ENCODE data around the gene WDR91.

The WDR91 gene

DNA sequence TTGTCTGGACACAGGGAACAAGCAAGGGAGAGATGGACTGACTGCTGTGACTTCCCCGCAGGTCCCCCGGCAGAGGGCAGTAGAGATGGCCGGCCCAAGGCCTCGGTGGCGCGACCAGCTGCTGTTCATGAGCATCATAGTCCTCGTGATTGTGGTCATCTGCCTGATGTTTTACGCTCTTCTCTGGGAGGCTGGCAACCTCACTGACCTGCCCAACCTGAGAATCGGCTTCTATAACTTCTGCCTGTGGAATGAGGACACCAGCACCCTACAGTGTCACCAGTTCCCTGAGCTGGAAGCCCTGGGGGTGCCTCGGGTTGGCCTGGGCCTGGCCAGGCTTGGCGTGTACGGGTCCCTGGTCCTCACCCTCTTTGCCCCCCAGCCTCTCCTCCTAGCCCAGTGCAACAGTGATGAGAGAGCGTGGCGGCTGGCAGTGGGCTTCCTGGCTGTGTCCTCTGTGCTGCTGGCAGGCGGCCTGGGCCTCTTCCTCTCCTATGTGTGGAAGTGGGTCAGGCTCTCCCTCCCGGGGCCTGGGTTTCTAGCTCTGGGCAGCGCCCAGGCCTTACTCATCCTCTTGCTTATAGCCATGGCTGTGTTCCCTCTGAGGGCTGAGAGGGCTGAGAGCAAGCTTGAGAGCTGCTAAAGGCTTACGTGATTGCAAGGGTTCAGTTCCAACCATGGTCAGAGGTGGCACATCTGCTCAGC is 46.8 kb downstream of the WDR91 start:
- Histone ChIP-seq H3K9me3 (ENCODE audit: control insufficient read depth, low read length) (no peaks in the 10 kb centered on the region), H3K27me3 (replicated peaks; ENCODE audit: control insufficient read depth, insufficient read depth, low read length) (no peaks in the 10 kb centered on the region), H3K9ac (ENCODE audit: low read length) (peak overlapping the region; percentile 58), H3K4me3 (ENCODE audit: low read length) (no peak overlapping the region), H3K36me3 (ENCODE audit: control insufficient read depth, insufficient read depth, low read length, severe bottlenecking) (peaks cover 56% of the 10 kb centered on the region), H3K4me1 (ENCODE audit: control insufficient read depth, insufficient read depth, low read length) (peaks cover 80% of the 10 kb centered on the region)
- no peak for DNase-seq (ENCODE audit: low read depth)

DNA sequence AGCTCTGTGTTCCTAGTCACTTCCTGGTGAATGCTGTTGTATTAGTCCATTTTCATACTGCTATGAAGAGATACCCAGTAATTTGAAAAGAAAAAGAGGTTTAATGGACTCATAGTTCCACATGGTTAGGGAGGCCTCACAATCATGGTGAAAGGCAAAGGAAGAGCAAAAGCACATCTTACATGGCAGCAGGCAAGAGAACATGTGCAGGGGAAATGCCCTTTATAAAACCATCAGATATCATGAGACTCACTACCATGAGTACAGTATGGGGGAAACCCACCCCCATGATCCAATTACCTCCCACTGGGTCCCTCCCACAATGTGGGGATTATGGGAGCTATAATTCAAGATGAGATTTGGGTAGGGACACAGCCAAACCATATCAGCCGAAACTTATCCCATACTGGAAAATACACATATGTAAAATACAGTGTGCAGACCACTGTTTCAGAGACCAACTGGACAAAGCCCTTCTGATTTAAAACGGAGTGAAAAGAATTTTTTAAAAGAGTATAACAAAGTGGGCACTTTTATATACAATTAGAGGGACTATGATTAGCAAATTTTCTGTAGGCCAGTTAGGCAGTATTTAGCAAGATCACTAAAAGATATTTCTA is 48.8 kb downstream of the WDR91 start:
- Histone ChIP-seq H3K27me3 (replicated peaks; ENCODE audit: control insufficient read depth, insufficient read depth, low read length) (no peaks in the 10 kb centered on the region), H3K4me1 (ENCODE audit: control insufficient read depth, insufficient read depth, low read length) (peaks cover 76% of the 10 kb centered on the region), H3K4me3 (ENCODE audit: low read length) (no peak overlapping the region), H3K9me3 (ENCODE audit: control insufficient read depth, low read length) (no peaks in the 10 kb centered on the region), H3K36me3 (ENCODE audit: control insufficient read depth, insufficient read depth, low read length, severe bottlenecking) (peaks cover 50% of the 10 kb centered on the region), H3K9ac (ENCODE audit: low read length) (no peak overlapping the region)
- DNase-seq (ENCODE audit: low read depth), result no peak

DNA sequence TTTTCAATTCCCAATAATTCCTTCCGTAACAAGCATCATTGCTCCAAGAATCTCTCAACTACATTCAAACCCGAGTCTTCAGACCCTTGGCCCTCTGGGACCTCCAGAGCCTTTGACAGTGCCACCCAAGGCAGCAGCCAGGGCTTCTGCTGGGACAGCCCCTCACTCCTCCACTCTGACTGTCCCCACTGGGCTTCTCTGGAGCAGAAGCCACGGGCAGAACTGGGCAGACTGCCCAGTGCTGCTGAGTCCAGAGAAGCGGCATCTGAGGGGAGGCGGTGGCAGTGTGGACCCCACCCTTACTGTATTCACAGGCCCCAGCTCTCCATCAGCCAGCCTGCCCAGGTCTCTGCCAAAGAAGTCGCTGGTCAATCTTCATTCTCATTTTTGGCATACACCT is 49.7 kb downstream of the WDR91 start:
- DNase-seq (ENCODE audit: low read depth), result no peak
- Histone ChIP-seq H3K9ac (ENCODE audit: low read length) (no peak overlapping the region), H3K4me3 (ENCODE audit: low read length) (no peak overlapping the region), H3K9me3 (ENCODE audit: control insufficient read depth, low read length) (peaks cover 4% of the 10 kb centered on the region), H3K27me3 (replicated peaks; ENCODE audit: control insufficient read depth, insufficient read depth, low read length) (no peaks in the 10 kb centered on the region), H3K36me3 (ENCODE audit: control insufficient read depth, insufficient read depth, low read length, severe bottlenecking) (peaks cover 50% of the 10 kb centered on the region), H3K4me1 (ENCODE audit: control insufficient read depth, insufficient read depth, low read length) (peaks cover 69% of the 10 kb centered on the region)

DNA sequence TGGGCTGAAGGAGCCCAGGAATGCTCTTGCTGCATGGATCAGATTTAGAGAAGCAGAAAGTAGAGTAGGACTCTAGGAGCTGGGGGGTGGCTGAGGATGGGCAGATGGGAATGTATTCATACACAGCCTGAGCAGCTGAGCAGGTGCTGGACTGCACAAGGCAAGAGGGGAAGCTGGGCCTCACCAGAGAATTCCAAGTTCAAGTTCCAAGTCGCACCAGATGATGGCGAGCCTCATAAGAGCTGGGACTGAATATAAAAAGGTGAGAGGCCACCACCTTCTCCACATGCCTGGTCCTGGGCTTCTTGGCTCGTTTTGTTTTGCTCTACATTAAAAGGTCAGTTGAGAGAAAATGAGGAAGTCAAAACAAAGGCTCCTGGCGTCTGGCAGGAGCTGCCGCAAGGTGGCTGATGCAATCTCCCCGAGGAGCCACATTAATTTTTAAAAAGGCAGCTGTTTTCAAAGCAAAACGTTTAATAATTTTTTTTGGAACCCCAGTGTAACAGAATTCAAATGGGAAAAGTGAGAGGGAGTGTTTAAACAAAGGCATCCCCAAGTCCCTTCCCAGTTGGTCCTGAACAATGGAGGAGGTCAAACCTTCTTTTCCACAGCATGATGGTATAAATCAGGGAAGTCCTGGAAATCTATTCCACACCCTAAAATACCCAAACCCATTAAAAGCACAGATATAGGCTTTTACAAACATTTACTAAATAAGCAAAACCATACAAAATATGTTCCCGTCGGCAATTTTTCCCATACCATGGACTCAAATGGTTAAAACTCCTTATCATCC is 50.3 kb downstream of the WDR91 start:
- DNase-seq (ENCODE audit: low read depth), result no peak
- Histone ChIP-seq H3K4me3 (ENCODE audit: low read length) (peak overlapping the region; percentile 37), H3K27me3 (replicated peaks; ENCODE audit: control insufficient read depth, insufficient read depth, low read length) (no peaks in the 10 kb centered on the region), H3K9ac (ENCODE audit: low read length) (peak overlapping the region; percentile 46), H3K4me1 (ENCODE audit: control insufficient read depth, insufficient read depth, low read length) (peaks cover 65% of the 10 kb centered on the region), H3K9me3 (ENCODE audit: control insufficient read depth, low read length) (peaks cover 10% of the 10 kb centered on the region), H3K36me3 (ENCODE audit: control insufficient read depth, insufficient read depth, low read length, severe bottlenecking) (peaks cover 45% of the 10 kb centered on the region)

DNA sequence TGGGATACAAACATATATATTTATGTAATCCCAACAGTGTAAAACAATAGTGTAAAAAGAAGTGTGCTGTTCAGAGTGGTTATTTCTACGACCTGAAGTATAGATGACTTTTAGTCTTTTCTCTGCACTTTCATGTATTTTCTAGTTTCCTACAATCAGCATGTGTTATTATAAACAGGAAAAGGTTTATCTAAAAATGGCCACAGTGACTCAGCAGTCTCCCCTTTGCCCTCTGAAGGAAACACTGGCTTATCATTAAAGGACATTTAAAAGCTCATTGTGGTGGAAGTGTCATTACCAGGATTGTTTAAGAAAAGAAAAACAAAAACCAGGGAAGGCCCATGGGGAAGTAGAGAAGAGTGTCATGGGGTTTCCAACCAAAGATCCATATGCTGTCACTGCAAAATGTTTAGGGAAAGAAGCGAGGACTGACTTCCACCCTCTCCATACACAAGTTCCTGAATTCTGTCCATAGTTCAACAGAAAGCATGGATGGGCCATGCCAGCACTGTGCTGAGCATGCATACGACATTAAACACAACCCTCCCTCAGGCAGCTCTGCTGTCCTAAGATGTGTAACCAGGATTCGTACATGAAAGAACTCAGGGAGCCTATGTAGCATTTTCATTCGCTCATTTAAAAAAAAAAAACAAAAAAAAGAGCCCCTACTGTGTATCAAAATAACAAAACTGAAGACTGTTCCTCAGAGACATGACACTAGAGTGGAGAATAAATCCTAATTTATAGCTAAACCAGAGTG is 51.0 kb downstream of the WDR91 start:
- Histone ChIP-seq H3K27me3 (replicated peaks; ENCODE audit: control insufficient read depth, insufficient read depth, low read length) (no peaks in the 10 kb centered on the region), H3K9me3 (ENCODE audit: control insufficient read depth, low read length) (peaks cover 15% of the 10 kb centered on the region), H3K9ac (ENCODE audit: low read length) (peak overlapping the region; percentile 46), H3K4me1 (ENCODE audit: control insufficient read depth, insufficient read depth, low read length) (peaks cover 57% of the 10 kb centered on the region), H3K4me3 (ENCODE audit: low read length) (peak overlapping the region; percentile 37), H3K36me3 (ENCODE audit: control insufficient read depth, insufficient read depth, low read length, severe bottlenecking) (peaks cover 38% of the 10 kb centered on the region)
- peak; percentile 4 for DNase-seq (ENCODE audit: low read depth)

DNA sequence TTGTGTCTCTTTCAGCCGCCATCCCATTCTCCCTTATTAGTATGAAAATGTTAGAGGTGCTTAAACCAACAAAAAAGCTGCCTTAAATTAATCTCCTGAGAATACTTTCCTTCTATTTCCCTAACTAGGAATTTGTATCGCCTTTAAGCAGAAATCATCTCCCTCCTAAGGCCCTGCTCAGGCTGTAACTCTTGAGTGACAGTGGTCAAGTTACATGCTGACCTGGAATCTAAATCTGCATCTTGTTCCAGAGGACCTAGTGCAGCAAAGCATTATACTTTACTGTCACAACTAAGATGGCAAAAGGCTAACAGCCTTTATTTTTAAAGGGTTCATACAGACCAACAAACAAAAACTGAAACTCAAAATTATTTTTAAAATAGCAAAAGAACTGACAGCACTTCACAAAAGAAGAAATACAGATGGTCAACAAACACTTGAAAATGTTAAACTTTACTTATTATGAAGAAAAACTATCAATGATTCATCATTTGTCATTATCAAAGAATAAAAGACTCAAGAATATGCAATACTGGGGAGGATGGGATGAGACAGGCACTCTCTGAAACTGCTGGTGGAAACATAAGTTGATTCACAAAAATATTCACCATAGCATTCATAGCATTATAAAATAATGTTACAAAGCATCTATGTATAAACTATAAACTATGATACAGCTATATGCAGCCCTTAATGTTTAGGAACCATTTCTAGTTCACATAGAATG is 51.8 kb downstream of the WDR91 start:
- H3K27me3 ChIP-seq (replicated peaks; ENCODE audit: control insufficient read depth, insufficient read depth, low read length), result no peaks in the 10 kb centered on the region
- H3K4me1 ChIP-seq (ENCODE audit: control insufficient read depth, insufficient read depth, low read length), result peaks cover 49% of the 10 kb centered on the region
- peak overlapping the region; percentile 46 for H3K9ac ChIP-seq (ENCODE audit: low read length)
- peak overlapping the region; percentile 37 for H3K4me3 ChIP-seq (ENCODE audit: low read length)
- H3K9me3 ChIP-seq (ENCODE audit: control insufficient read depth, low read length), result peaks cover 15% of the 10 kb centered on the region
- DNase-seq (ENCODE audit: low read depth), result peak; percentile 11
- peaks cover 36% of the 10 kb centered on the region for H3K36me3 ChIP-seq (ENCODE audit: control insufficient read depth, insufficient read depth, low read length, severe bottlenecking)

DNA sequence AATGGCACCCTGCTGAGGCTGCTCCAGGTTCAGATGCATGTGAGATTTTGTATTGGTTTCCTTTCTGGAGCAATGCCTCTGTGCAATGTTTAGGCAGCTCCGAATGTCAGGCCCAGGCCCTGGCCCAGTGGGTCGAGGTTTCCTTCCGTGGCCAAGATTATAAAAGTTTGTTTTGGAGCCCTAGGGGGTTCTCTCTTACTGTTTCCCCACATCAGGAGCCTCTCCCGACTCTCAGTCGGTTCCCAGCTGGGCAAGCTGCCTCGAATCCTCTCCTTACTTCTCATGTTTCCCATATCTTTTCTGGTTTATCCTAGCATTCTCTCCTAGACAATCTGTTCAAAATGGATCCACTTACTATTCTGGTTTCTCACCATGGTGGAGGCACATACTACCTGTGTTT is 52.5 kb downstream of the WDR91 start:
- Histone ChIP-seq H3K9me3 (ENCODE audit: control insufficient read depth, low read length) (peaks cover 16% of the 10 kb centered on the region), H3K4me1 (ENCODE audit: control insufficient read depth, insufficient read depth, low read length) (peaks cover 43% of the 10 kb centered on the region), H3K36me3 (ENCODE audit: control insufficient read depth, insufficient read depth, low read length, severe bottlenecking) (peaks cover 32% of the 10 kb centered on the region), H3K27me3 (replicated peaks; ENCODE audit: control insufficient read depth, insufficient read depth, low read length) (no peaks in the 10 kb centered on the region), H3K4me3 (ENCODE audit: low read length) (peak overlapping the region; percentile 18), H3K9ac (ENCODE audit: low read length) (no peak overlapping the region)
- no peak for DNase-seq (ENCODE audit: low read depth)

DNA sequence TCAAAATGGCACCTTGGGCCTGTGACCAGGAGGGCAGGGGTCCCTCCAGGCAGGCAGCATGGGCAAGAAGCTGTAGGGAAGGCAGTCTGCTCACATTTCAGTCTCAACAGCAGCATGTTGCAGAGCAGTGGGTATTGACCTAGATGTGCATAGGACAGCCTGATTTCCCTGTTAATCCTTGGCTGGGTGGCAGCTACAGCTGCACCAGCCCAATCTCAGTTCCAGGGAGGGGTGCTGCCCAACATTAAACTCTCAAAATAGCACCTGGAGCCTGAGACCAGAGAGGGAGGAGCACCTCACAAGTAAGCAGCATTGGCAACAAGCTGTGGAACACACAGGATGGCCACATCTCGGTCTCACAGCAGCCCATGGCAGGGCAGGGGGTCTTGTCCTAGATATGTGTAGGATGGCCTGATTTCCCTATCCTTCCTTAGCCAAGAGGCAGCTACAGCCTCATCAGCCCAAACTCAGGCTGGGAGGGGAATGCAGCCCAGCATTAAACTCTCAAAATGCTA is 53.1 kb downstream of the WDR91 start:
- Histone ChIP-seq H3K4me3 (ENCODE audit: low read length) (no peak overlapping the region), H3K27me3 (replicated peaks; ENCODE audit: control insufficient read depth, insufficient read depth, low read length) (no peaks in the 10 kb centered on the region), H3K9me3 (ENCODE audit: control insufficient read depth, low read length) (peaks cover 22% of the 10 kb centered on the region)

DNA sequence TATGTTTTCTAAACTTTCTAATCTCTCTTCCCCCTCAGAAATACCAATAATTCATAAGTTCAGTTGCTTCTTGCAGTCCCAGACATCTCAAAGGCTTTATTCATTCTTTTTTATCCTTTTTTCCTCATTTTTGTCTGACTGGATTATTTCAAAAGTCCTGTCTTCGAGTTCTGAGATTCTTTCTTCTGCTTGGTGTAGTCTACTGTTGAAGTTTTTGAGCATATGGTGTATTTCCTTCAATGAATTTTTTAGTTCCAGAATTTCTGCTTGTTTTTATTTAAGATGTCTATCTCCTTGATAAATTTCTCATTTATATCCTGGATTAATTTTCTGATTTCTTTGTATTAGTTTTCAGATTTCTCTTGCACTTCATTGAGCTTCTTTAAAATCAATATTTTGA is 55.0 kb downstream of the WDR91 start:
- H3K9ac ChIP-seq (ENCODE audit: low read length), result no peak overlapping the region
- peaks cover 22% of the 10 kb centered on the region for H3K9me3 ChIP-seq (ENCODE audit: control insufficient read depth, low read length)
- peaks cover 42% of the 10 kb centered on the region for H3K36me3 ChIP-seq (ENCODE audit: control insufficient read depth, insufficient read depth, low read length, severe bottlenecking)
- H3K4me1 ChIP-seq (ENCODE audit: control insufficient read depth, insufficient read depth, low read length), result peaks cover 39% of the 10 kb centered on the region
- no peak overlapping the region for H3K4me3 ChIP-seq (ENCODE audit: low read length)
- DNase-seq (ENCODE audit: low read depth), result no peak
- no peaks in the 10 kb centered on the region for H3K27me3 ChIP-seq (replicated peaks; ENCODE audit: control insufficient read depth, insufficient read depth, low read length)

More for the DNA sequence above, 53.1 kb downstream of the WDR91 start:
- H3K9ac ChIP-seq (ENCODE audit: low read length), result no peak overlapping the region
- H3K36me3 ChIP-seq (ENCODE audit: control insufficient read depth, insufficient read depth, low read length, severe bottlenecking), result peaks cover 37% of the 10 kb centered on the region
- no peak for DNase-seq (ENCODE audit: low read depth)
- H3K4me1 ChIP-seq (ENCODE audit: control insufficient read depth, insufficient read depth, low read length), result peaks cover 38% of the 10 kb centered on the region

DNA sequence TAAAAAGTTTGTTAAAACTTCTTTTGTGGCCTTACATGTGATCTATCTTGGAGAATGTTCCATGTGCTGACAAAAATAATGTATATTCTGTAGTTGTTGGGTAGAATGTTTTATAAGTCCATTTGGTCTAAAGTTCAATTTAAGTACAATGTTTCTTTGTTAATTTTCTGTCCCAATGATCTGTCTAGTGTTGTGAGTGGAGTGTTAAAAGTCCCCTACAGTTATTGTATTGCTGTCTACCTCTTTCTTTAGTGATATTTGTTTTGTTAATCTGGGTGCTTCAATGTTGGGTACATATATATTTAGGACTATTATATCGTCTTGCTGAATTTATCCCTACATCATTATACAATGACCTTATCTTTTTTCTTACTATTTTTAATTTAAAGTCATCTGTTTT is 56.6 kb downstream of the WDR91 start:
- no peak for DNase-seq (ENCODE audit: low read depth)
- Histone ChIP-seq H3K4me3 (ENCODE audit: low read length) (no peak overlapping the region), H3K9me3 (ENCODE audit: control insufficient read depth, low read length) (peaks cover 22% of the 10 kb centered on the region), H3K36me3 (ENCODE audit: control insufficient read depth, insufficient read depth, low read length, severe bottlenecking) (peaks cover 42% of the 10 kb centered on the region), H3K9ac (ENCODE audit: low read length) (no peak overlapping the region), H3K27me3 (replicated peaks; ENCODE audit: control insufficient read depth, insufficient read depth, low read length) (no peaks in the 10 kb centered on the region), H3K4me1 (ENCODE audit: control insufficient read depth, insufficient read depth, low read length) (peaks cover 31% of the 10 kb centered on the region)
